ENCODE measurements around the gene CBY2.
"Not testable (repeated sequence)": the region's sequence is repeated elsewhere in the genome, so short reads cannot be mapped to it uniquely, and the experiment has no call there.

DNA sequence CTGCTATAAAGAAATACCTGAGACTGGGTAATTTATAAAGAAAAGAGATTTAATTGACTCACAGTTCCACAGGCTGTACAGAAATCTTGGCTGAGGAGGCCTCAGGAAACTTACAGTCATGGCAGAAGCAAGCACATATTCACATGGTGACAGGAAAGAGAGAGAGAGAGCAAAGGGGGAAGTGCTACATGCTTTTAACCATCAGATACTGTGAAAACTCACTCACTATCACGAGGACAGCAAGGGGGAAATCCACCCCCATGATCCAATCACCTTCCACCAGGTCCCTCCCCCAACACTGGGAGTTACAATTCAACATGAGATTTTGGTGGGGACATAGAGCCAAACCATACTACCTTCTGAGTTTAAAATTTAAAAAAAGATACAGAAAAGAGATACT is 41.7 kb upstream of the CBY2 start:
- TF ChIP-seq, protein P1, sequence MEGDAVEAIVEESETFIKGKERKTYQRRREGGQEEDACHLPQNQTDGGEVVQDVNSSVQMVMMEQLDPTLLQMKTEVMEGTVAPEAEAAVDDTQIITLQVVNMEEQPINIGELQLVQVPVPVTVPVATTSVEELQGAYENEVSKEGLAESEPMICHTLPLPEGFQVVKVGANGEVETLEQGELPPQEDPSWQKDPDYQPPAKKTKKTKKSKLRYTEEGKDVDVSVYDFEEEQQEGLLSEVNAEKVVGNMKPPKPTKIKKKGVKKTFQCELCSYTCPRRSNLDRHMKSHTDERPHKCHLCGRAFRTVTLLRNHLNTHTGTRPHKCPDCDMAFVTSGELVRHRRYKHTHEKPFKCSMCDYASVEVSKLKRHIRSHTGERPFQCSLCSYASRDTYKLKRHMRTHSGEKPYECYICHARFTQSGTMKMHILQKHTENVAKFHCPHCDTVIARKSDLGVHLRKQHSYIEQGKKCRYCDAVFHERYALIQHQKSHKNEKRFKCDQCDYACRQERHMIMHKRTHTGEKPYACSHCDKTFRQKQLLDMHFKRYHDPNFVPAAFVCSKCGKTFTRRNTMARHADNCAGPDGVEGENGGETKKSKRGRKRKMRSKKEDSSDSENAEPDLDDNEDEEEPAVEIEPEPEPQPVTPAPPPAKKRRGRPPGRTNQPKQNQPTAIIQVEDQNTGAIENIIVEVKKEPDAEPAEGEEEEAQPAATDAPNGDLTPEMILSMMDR (IDR thresholded peaks at IDR 0.05; ENCODE audit: insufficient read depth, low read length), result not testable (repeated sequence)
- TF ChIP-seq POLR2AphosphoS5, GABPA (IDR thresholded peaks at IDR 0.05; ENCODE audit: low read depth): not testable (repeated sequence)
- TF ChIP-seq, protein P2, sequence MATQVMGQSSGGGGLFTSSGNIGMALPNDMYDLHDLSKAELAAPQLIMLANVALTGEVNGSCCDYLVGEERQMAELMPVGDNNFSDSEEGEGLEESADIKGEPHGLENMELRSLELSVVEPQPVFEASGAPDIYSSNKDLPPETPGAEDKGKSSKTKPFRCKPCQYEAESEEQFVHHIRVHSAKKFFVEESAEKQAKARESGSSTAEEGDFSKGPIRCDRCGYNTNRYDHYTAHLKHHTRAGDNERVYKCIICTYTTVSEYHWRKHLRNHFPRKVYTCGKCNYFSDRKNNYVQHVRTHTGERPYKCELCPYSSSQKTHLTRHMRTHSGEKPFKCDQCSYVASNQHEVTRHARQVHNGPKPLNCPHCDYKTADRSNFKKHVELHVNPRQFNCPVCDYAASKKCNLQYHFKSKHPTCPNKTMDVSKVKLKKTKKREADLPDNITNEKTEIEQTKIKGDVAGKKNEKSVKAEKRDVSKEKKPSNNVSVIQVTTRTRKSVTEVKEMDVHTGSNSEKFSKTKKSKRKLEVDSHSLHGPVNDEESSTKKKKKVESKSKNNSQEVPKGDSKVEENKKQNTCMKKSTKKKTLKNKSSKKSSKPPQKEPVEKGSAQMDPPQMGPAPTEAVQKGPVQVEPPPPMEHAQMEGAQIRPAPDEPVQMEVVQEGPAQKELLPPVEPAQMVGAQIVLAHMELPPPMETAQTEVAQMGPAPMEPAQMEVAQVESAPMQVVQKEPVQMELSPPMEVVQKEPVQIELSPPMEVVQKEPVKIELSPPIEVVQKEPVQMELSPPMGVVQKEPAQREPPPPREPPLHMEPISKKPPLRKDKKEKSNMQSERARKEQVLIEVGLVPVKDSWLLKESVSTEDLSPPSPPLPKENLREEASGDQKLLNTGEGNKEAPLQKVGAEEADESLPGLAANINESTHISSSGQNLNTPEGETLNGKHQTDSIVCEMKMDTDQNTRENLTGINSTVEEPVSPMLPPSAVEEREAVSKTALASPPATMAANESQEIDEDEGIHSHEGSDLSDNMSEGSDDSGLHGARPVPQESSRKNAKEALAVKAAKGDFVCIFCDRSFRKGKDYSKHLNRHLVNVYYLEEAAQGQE (IDR thresholded peaks at IDR 0.05; ENCODE audit: insufficient replicate concordance, low read depth), result not testable (repeated sequence)

Measured in HL-60 (cell line).